NCI-H128 (cell line): ENCODE measurements around the gene PRDX6.
A peak's percentile ranks its signal among the peaks of the same experiment; 100 is the strongest.
"Not testable (repeated sequence)": the region's sequence is repeated elsewhere in the genome, so short reads cannot be mapped to it uniquely, and the experiment has no call there.

Experiments used
- DNase-seq: peaks from one replicate; lab custom pipeline; 2025; ENCODE audit not compliant: unreplicated experiment; lab: John Stamatoyannopoulos, UW

The PRDX6 gene

GRCh38 chr1:173495609-173496267, 18.6 kb downstream of the PRDX6 start:
- no peak for DNase-seq

GRCh38 chr1:173496757-173497320, 19.7 kb downstream of the PRDX6 start:
- DNase-seq, result no peak

GRCh38 chr1:173499729-173500128, 22.6 kb downstream of the PRDX6 start:
- no peak for DNase-seq

- DNase-seq, result no peak
Measured at GRCh38 chr1:173502104-173502503, 25.0 kb downstream of the PRDX6 start.

GRCh38 chr1:173503391-173503790, 26.3 kb downstream of the PRDX6 start:
- no peak for DNase-seq

- peak; percentile 32 for DNase-seq
Measured at GRCh38 chr1:173504268-173504667, 27.1 kb downstream of the PRDX6 start.

- no peak for DNase-seq
Measured at GRCh38 chr1:173505391-173505790, 28.3 kb downstream of the PRDX6 start.

- no peak for DNase-seq
Measured at GRCh38 chr1:173506437-173506836, 29.3 kb downstream of the PRDX6 start.

- DNase-seq, result no peak
Measured at GRCh38 chr1:173507205-173507846, 30.2 kb downstream of the PRDX6 start.

- no peak for DNase-seq
Measured at GRCh38 chr1:173507847-173508209, 30.7 kb downstream of the PRDX6 start.

- no peak for DNase-seq
Measured at GRCh38 chr1:173508541-173508940, 31.4 kb downstream of the PRDX6 start.

GRCh38 chr1:173509797-173510196, 32.7 kb downstream of the PRDX6 start:
- DNase-seq, result no peak

GRCh38 chr1:173514503-173514902, 37.4 kb downstream of the PRDX6 start:
- DNase-seq, result not testable (repeated sequence)

GRCh38 chr1:173520799-173521198, 43.7 kb downstream of the PRDX6 start:
- DNase-seq, result no peak

GRCh38 chr1:173523329-173523728, 46.2 kb downstream of the PRDX6 start:
- DNase-seq, result no peak

- no peak for DNase-seq
Measured at GRCh38 chr1:173525926-173526325, 48.8 kb downstream of the PRDX6 start.

- DNase-seq, result no peak
Measured at GRCh38 chr1:173527151-173527826, 50.2 kb downstream of the PRDX6 start.

- DNase-seq, result no peak
Measured at GRCh38 chr1:173529106-173529505, 52.0 kb downstream of the PRDX6 start.

- DNase-seq, result no peak
Measured at GRCh38 chr1:173530795-173531693, 53.9 kb downstream of the PRDX6 start.

GRCh38 chr1:173532237-173532636, 55.1 kb downstream of the PRDX6 start:
- no peak for DNase-seq

- no peak for DNase-seq
Measured at GRCh38 chr1:173536223-173536622, 59.1 kb downstream of the PRDX6 start.
